ENCODE data around the gene IFITM5.

DNA sequence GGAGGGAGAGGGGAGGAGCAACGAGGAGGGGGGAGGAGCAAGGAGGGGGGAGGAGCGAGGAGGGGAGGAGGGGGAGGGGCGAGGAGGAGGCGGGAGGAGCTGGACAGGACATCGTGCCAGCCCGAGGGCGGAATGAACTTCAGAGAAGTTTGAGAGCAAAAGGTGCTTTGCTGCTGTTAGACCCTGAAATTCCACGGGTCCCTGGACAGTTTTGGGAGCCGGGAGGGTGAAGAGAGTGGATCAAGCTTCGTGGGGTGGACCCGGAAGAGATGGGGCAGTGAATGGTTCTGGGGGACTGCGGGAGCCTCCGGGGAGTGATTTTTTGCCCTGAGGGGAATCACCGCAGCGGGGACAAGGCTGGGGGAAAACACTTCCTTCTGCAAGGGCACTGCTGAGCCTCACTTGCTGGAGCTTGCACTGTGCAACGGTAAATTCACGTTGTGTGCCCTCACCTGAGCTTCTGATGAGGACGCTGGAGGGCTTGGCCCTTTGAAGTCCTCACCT, 31.8 kb downstream of the IFITM5 start:
- TF ChIP-seq, protein P1, sequence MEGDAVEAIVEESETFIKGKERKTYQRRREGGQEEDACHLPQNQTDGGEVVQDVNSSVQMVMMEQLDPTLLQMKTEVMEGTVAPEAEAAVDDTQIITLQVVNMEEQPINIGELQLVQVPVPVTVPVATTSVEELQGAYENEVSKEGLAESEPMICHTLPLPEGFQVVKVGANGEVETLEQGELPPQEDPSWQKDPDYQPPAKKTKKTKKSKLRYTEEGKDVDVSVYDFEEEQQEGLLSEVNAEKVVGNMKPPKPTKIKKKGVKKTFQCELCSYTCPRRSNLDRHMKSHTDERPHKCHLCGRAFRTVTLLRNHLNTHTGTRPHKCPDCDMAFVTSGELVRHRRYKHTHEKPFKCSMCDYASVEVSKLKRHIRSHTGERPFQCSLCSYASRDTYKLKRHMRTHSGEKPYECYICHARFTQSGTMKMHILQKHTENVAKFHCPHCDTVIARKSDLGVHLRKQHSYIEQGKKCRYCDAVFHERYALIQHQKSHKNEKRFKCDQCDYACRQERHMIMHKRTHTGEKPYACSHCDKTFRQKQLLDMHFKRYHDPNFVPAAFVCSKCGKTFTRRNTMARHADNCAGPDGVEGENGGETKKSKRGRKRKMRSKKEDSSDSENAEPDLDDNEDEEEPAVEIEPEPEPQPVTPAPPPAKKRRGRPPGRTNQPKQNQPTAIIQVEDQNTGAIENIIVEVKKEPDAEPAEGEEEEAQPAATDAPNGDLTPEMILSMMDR (conservative IDR thresholded peaks at IDR 0.05; ENCODE audit: low read depth, low read length) = no peak
- TF ChIP-seq CEBPB (IDR thresholded peaks at IDR 0.05; ENCODE audit: low read depth, low read length) = no peak
- no peak for TF ChIP-seq MAZ (IDR thresholded peaks at IDR 0.05; ENCODE audit: borderline replicate concordance, low read depth, low read length)
- TF ChIP-seq, protein P2, sequence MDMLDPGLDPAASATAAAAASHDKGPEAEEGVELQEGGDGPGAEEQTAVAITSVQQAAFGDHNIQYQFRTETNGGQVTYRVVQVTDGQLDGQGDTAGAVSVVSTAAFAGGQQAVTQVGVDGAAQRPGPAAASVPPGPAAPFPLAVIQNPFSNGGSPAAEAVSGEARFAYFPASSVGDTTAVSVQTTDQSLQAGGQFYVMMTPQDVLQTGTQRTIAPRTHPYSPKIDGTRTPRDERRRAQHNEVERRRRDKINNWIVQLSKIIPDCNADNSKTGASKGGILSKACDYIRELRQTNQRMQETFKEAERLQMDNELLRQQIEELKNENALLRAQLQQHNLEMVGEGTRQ (IDR thresholded peaks at IDR 0.05; ENCODE audit: low read depth, low read length) = no peak
- no peak for TF ChIP-seq RFX5 (IDR thresholded peaks at IDR 0.05; ENCODE audit: low read depth, low read length)
- TF ChIP-seq POLR2A (IDR thresholded peaks at IDR 0.05; ENCODE audit: low read depth, low read length) = no peak
- no peak for TF ChIP-seq FOS (IDR thresholded peaks at IDR 0.05; ENCODE audit: low read depth, low read length)
- TF ChIP-seq RCOR1 (IDR thresholded peaks at IDR 0.05; ENCODE audit: insufficient replicate concordance, low read length) = no peak
